Measurements from ENCODE around the gene GSTK1.

Gene GSTK1

DNA sequence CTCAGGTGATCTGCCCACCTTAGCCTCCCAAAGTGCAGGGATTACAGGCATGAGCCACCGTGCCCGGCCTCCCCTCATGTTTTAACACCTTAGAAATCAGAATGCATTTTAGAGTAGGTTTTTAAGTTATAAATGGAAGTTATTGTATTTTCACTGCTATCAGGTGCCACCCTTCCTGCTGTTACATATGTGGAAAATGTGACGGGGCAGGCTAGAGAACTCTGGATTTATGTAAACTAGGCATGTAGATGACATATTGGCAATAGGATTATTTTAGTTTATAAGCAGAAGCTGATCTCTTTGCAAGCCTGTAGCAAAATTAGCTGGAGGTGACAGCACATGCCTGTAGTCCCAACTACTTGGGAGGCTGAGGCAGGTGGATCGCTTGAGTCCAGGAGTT is 27.1 kb downstream of the GSTK1 start:
- DNase-seq (ENCODE audit: insufficient read length, low spot score) (no peak), FAIRE-seq (no peak)

DNA sequence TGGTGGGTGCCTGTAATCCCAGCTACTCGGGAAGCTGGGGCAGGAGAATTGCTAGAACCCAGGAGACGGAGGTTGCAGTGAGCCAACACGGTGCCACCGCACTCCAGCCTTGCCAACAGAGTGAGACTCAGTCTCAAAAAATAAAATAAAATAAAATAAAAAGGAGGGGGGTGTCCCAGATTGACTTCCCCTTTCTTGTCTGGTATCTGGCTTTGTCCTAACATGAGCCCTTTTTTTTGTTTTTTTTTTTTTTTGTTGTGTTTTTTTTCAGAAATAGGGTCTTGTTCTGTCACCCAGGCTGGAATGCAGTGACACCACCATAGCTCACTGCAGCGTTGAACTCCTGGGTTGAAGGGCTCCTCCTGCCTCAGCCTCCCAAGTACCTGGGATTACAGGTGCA is 29.6 kb downstream of the GSTK1 start:
- no peak for FAIRE-seq
- DNase-seq (ENCODE audit: insufficient read length, low spot score) = no peak

DNA sequence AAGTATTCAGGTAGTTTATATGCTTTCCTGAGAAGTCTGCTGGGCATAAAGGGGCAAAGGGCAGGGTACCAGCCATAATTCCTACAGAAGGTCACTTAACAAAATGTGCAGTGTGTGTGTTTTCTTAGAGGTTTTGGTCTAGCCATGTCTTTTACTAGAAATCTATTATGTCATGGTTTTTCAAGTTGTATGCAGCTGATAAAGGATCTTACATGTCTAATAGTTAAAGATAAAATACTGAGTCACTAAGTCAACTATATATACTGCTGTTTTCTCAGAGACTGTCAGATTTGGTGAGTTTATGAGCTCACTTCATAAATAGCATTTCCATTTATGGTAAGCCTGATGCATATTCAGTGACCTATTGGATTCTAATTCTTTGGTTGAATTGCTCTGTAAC is 32.6 kb downstream of the GSTK1 start:
- DNase-seq (ENCODE audit: insufficient read length, low spot score) (no peak), FAIRE-seq (no peak)

DNA sequence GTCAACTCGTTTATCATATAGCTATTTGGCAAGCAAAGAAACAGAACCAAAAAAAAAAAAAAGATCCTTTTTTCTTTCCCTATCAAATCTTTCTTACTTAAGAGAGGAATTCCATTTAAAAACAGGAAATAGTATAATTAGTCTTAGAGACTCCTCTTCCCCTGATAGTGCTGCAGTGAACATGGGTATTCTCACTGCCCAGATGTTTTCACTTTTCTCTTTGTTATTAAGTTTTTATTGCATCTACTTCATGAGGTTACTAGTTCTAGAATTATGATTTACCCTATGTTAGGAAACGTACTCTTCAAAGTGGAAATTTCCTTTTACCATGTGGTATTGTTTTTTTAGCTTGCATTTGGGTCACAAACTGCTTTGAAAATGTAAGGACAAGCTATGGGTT is 33.4 kb downstream of the GSTK1 start:
- FAIRE-seq = no peak

DNA sequence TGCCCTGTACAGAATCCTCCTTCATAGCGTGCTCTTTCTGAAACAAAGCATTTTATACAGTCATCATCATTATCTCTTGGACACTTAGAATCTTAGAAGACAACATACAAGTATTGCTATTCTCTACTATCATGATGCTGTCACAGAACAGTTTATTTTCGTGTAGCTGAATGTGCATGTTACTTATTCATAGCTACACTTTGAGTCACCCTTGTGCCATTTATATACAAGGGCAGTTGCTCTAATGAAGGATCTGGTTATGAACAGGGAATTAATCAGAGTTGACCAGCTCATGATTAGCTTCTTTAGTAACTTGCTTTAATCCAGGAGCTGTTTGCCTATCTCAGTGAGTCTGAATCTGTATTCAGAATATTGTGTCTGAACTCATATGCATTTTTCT is 36.1 kb downstream of the GSTK1 start:
- FAIRE-seq = no peak
- no peak for DNase-seq (ENCODE audit: insufficient read length, low spot score)

More for the DNA sequence above, 33.4 kb downstream of the GSTK1 start:
- DNase-seq (ENCODE audit: insufficient read length, low spot score) = no peak

DNA sequence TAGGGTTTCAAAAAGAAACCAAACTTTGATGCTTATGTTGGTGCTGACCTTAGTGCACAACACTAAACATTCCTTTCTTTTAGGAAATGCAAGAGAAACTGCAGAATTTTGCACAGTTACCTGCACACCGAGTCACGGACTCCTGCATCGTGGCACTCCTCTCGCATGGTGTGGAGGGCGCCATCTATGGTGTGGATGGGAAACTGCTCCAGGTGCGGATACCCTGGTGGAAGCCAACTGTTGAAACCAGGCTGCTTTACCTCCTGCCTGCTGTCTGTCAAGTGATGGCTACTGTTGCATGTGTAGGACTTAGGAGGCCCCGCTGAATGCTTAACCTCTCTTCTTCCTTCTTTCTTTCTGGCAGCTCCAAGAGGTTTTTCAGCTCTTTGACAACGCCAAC is 36.6 kb downstream of the GSTK1 start:
- DNase-seq (ENCODE audit: insufficient read length, low spot score) (peak; percentile 23), FAIRE-seq (no peak)

DNA sequence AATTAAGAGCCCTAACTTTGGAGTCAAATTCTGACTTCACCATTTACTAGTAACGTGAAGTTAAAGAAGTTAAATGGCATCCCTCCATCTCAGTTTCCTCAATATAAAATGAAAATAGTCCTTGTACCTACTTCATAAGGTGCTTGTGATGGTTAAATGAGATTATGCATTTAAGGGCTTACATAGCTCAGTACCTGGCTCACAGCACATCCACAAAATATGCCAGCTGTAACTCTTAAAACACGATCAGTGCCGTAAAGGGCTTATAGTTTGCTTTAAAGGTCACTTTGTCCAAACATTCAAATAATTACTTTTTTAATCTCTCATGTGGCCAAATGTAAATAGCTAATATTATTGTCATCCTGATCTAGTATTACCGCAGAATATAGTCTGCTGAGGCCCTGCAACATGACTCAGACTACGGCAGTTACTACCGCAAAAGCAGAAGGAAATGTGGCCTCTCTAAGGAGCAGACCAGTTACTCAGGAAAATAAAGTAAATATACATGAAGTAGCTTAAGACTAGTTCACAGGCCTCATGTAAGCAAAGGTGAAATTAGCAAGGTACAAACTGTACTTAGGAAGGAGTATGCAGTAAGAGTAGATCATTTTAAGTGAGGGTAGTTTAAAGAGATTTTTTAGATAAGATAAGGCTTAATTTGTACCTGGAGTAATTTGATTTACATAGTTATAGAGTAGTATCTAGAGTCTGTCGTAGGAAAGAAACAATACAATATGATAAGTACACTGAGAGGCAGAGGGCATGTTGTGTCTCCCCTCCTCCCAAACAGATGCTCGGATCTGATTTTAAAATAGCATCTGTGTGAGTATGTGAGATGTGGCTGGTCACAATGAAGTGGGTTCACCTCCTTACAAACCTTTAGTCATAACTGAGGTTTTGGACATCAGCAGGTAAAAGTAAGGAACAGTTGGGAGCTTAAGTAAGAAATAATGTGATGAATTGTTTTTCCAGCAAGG is 38.0 kb downstream of the GSTK1 start:
- DNase-seq (ENCODE audit: insufficient read length, low spot score) (no peak), FAIRE-seq (no peak)

DNA sequence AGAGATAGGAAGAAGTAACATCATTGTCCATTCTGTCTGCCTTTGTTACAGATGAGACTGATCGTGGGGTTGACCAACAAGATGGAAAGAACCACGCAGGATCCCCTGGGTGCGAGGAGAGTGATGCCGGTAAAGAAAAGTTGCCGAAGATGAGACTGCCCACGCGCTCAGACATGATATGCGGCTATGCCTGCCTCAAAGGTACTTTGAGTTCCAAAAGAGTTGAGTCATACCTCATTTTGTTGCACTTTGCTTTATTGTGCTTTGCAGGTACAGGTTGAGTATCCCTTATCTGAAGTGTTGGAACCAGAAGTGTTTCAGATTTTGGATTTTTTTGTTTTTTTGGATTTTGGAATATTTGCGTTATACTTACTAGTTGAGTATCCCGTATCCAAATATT is 40.5 kb downstream of the GSTK1 start:
- DNase-seq (ENCODE audit: insufficient read length, low spot score) (no peak), FAIRE-seq (no peak)

DNA sequence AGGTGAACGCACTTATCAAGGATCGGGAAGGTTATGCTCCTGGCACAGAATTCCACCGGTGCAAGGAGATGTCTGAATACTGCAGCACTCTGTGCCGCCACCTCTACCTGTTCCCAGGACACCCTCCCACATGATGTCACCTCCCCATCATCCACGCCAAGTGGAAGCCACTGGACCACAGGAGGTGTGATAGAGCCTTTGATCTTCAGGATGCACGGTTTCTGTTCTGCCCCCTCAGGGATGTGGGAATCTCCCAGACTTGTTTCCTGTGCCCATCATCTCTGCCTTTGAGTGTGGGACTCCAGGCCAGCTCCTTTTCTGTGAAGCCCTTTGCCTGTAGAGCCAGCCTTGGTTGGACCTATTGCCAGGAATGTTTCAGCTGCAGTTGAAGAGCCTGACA is 41.7 kb downstream of the GSTK1 start:
- no peak for FAIRE-seq

DNA sequence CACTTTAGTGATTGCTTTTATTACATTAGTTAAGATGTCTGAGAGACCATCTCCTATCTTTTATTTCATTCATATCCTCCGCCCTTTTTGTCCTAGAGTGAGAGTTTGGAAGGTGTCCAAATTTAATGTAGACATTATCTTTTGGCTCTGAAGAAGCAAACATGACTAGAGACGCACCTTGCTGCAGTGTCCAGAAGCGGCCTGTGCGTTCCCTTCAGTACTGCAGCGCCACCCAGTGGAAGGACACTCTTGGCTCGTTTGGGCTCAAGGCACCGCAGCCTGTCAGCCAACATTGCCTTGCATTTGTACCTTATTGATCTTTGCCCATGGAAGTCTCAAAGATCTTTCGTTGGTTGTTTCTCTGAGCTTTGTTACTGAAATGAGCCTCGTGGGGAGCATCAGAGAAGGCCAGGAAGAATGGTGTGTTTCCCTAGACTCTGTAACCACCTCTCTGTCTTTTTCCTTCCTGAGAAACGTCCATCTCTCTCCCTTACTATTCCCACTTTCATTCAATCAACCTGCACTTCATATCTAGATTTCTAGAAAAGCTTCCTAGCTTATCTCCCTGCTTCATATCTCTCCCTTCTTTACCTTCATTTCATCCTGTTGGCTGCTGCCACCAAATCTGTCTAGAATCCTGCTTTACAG is 42.3 kb downstream of the GSTK1 start:
- DNase-seq (ENCODE audit: insufficient read length, low spot score) (peak; percentile 35), FAIRE-seq (no peak)

More for the DNA sequence above, 41.7 kb downstream of the GSTK1 start:
- DNase-seq (ENCODE audit: insufficient read length, low spot score) = no peak

DNA sequence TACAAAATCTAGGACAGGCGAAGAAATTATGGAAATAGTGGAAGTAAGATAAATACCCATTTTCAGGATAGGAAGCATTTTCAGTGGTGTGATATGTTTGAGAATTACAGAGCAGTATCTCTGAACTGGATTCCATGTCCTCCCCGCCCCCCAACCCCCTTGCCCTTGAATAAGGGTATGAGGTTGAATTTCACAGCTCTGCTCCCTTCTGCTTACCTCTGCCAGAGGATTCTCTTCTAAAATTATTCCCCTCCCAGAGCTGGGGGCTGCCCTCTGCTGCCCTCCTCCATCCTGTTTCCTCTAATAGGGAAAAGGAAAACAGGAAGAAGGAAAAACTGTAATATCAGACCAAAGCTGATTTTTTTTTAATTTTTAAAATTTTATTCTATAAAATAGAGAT is 45.4 kb downstream of the GSTK1 start:
- no peak for DNase-seq (ENCODE audit: insufficient read length, low spot score)
- no peak for FAIRE-seq

DNA sequence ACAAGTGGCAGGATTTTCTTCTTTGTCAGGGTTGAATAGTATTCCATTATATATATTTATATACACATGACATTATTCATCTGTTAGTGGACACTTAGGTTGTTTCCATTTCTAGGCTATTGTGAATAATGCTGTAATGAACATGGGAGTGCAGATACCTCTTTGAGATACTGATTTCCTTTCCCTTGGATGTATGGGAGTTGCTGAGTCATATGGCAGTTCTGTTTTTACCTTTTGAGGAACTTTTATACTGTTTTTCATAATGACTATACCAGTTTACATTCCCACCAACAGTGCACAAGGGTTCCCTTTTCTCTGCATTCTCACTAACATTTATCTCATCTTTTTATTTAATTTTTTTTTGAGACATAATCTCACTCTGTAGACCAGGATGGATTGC is 50.9 kb downstream of the GSTK1 start:
- FAIRE-seq (no peak), DNase-seq (ENCODE audit: insufficient read length, low spot score) (no peak)

DNA sequence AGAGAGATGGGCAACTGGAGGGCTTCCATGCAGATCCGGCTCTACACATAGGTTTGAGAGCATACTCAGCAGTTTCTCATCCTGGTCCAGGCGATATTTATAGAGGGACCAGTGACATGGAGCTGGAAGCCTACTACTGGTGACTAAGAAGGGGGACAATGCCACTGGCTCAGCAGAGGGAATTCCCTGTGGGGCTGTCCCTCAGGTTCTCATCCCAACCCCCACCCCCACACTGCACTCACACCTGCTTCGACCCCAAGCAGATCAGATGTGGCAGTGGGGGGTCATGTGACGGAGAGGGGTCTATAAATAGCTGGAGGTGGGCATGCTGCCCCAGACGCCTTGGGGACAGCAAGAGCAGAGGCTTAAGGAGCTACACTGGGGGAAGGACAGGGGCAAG is 52.5 kb downstream of the GSTK1 start, which contains the start of gene CLCN1:
TSS of gene CLCN1 (plus strand) at position 336 of the 400 bp plus-strand sequence. CDS start 102 bp downstream, outside the sequence.
- FAIRE-seq (no peak), DNase-seq (ENCODE audit: insufficient read length, low spot score) (no peak)

DNA sequence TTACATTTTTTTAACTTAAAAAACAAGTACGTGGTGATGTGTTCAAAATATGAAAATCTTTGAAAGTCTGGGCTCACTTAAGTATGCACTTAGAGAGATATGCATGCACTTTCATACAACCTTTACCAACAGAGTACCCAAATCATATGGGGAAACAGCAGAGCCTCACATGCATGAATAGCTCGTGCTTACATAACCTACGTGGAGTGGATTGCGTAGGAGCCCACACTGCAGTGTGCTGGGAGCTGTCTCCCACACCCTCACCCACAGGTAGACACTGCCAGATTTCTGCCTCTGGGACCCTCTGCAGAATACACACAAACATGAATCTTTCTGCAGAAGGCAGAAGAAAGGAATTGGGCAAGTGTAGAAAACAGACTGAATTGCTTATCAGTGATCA is 53.3 kb downstream of the GSTK1 start:
- FAIRE-seq = no peak
- no peak for DNase-seq (ENCODE audit: insufficient read length, low spot score)

DNA sequence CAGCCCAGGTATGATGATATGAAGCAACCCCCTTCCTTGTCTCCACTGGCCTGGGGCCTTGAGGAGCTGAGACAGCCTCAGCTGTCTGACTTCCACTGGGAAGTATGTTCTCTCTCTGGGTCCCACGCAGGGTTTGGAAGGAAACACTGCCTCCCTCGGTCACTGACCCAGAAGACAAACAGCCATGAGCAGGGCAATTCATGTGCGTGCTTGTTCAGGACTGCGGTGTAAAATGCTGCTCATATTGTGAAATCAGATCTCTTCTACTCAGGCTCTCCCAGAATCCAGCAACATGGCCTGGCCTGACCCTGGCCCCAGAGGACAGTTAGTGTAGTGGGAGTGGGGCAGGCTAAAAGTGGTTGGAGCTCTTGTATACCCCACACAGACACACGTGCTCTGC is 55.4 kb downstream of the GSTK1 start:
- no peak for FAIRE-seq
- no peak for DNase-seq (ENCODE audit: insufficient read length, low spot score)
